Measurements from ENCODE around the gene SAT2. TPM values are rescaled to one million over a fixed set of nuclear protein-coding genes. Genes with fewer than 3 reads are reported as not detected.
A peak's percentile ranks its signal among the peaks of the same experiment; 100 is the strongest.

The SAT2 gene
- total and polyA plus RNA-seq, 2 of the 13 experiments (the other 11 are each of a cell fraction or from before 2014, with no cell fraction given): 37.6 to 93.7 TPM

- TF ChIP-seq REST (IDR thresholded peaks at IDR 0.05; ENCODE audit: borderline replicate concordance in 1 of 2, low read depth in 1 of 2, low read length in 2 of 2): no peak
- TF ChIP-seq EHMT2 (IDR thresholded peaks at IDR 0.05; ENCODE audit: borderline replicate concordance, low read depth, low read length): no peak
- no peak for TF ChIP-seq ZHX1 (CRISPR knock-in tag; IDR thresholded peaks at IDR 0.05; ENCODE audit: low read depth)
- no peak for TF ChIP-seq ZNF768 (CRISPR knock-in tag; IDR thresholded peaks at IDR 0.05)
- TF ChIP-seq SP2 (CRISPR knock-in tag; IDR thresholded peaks at IDR 0.05): peak; percentile 80
- no peak for TF ChIP-seq ARNT (IDR thresholded peaks at IDR 0.05)
- no peak for TF ChIP-seq NFE2 (CRISPR knock-in tag; IDR thresholded peaks at IDR 0.05)
- TF ChIP-seq ZFP36L2 (CRISPR knock-in tag; IDR thresholded peaks at IDR 0.05): no peak
- no peak; the same call in 1 of the 2 replicates for TF ChIP-seq NR2C2 (CRISPR knock-in tag; IDR thresholded peaks at IDR 0.05; ENCODE audit: borderline replicate concordance)
- 0 out of 2 replicates have a peak, but pooled peaks have one; percentile 62 for TF ChIP-seq ZBTB2 (CRISPR knock-in tag; IDR thresholded peaks at IDR 0.05; ENCODE audit: low read depth)
- no peak; the same call in 1 of the 2 replicates for TF ChIP-seq ISL2 (CRISPR knock-in tag; IDR thresholded peaks at IDR 0.05)
- no peak for TF ChIP-seq GPN1 (CRISPR knock-in tag; IDR thresholded peaks at IDR 0.05; ENCODE audit: borderline replicate concordance)
- no peak for TF ChIP-seq SMARCE1 (IDR thresholded peaks at IDR 0.05; ENCODE audit: borderline replicate concordance)
- TF ChIP-seq ZNF496 (CRISPR knock-in tag; IDR thresholded peaks at IDR 0.05; ENCODE audit: insufficient replicate concordance): no peak
- TF ChIP-seq FOXJ3 (CRISPR knock-in tag; IDR thresholded peaks at IDR 0.05; ENCODE audit: borderline replicate concordance): no peak
- no peak for TF ChIP-seq ZBTB42 (CRISPR knock-in tag; IDR thresholded peaks at IDR 0.05)
- no peak for TF ChIP-seq ZNF121 (CRISPR knock-in tag; IDR thresholded peaks at IDR 0.05)
Measured at GRCh38 chr17:7614425-7615264, 13.0 kb downstream of the SAT2 start, which contains the start of gene FXR2 (continued).

All from HepG2 (cell line).